GM12873 (cell line): Measurements from ENCODE around the gene ZNF692.

Experiments used
- CTCF ChIP-seq: IDR thresholded peaks from 2 replicates; pipeline ENCODE4 v1.5.1; 2012; ENCODE audit warnings: low read depth, mild to moderate bottlenecking, moderate library complexity, low read length, control low read depth; ENCODE audit not compliant: insufficient read depth; ENCODE audit errors: missing control alignments

Gene ZNF692

DNA sequence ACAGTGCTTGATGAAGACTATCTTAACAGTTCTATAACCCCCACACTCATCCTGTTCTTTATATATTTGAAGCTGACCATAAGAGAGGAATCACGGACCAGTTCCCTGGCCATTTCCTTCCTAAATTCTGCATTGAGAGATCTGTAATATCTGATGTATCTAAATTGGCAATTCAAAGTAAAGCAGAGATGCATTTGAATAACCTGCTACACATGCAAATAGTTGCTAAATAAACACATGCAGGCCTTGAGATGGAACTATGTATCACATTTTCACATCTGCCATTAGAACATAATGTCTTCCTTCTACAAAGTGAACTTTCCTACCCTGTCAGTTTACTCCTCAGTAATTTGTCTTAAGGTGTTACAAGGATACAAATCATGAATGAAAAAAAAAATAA is 26.8 kb upstream of the ZNF692 start:
- TF ChIP-seq CTCF, result no peak

GRCh38 chr1:248884632-248885295 is 25.9 kb upstream of the ZNF692 start:
- no peak for TF ChIP-seq CTCF

GRCh38 chr1:248881261-248881660 is 22.4 kb upstream of the ZNF692 start:
- no peak for TF ChIP-seq CTCF

DNA sequence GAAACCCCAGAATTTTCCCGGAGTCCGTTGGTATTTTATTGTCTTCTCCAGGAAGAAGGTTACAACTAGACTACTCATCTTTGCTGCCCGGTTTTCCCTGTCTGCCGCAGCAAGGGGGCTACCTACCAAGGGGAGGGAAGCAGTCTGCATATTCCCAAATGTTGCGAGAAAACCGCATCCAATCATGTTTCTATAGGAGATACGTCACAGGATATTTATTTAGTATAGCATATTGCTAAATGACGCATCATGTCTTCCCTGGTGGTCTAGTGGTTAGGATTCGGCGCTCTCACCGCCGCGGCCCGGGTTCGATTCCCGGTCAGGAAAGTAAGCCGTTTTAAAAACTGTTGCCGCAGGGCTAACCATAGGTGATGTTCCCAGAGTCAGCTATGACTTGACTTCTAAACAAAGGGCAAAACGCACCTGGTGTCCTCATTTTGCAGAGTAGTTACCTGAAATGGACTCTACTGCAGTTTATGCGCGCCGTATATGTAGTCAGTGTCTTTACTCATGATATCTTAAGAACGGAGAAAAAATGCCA is 15.2 kb upstream of the ZNF692 start:
- no peak for TF ChIP-seq CTCF

GRCh38 chr1:248873409-248873992 is 14.6 kb upstream of the ZNF692 start:
- TF ChIP-seq CTCF, result no peak

- no peak for TF ChIP-seq CTCF
Measured at GRCh38 chr1:248872752-248873408, 14.0 kb upstream of the ZNF692 start.

- no peak for TF ChIP-seq CTCF
Measured at GRCh38 chr1:248871837-248872401, 13.0 kb upstream of the ZNF692 start.
